Measurements from ENCODE around the gene NFATC2.

DNA sequence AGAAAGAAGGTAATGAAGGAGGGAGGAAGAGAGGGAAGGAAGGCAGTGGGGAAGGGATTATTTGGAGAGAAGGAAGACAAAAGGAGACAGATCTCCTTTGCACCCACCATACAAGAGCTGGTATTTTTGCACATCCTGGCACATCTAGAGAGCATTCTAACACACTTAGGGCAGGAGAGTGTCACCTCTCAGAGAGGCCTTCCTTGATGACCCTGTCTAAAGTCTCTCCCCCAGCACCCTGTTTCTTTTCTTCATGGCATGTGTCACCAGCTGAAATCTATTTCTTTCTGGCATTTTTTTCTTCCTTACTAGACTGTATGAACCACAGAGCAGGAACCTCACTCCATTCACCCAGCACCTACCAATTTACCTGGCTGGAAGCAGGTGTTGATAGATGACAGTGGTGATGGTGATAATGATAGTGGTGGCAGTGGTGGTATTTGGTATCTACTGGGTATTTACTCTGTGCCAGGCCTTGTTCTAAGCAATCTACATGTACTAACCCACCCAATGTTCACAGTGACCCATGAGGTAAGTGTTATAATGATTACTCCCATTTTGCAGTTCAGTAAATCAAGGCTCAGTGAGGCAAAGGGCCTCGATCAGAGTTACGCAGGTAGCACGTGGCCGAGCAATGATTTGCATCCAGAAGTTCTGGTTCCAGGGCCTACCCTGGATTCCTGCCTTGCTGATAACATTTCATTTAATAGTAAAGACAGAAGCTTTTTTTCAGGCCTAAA lies 131.8 kb downstream of the NFATC2 start:
- TF ChIP-seq ZNF274 (IDR thresholded peaks at IDR 0.05; ENCODE audit: low read depth, low read length), result no peak
- TF ChIP-seq SUZ12 (IDR thresholded peaks at IDR 0.05; ENCODE audit: extremely low read depth, insufficient read depth, insufficient read length), result no peak
- TF ChIP-seq YY1 (IDR thresholded peaks at IDR 0.05; ENCODE audit: insufficient read depth, insufficient read length), result no peak

Measured in NT2/D1 (cell line).